ENCODE measurements around the gene TMEM205.
"Not testable (repeated sequence)": the region's sequence is repeated elsewhere in the genome, so short reads cannot be mapped to it uniquely, and the experiment has no call there.

The TMEM205 gene

DNA sequence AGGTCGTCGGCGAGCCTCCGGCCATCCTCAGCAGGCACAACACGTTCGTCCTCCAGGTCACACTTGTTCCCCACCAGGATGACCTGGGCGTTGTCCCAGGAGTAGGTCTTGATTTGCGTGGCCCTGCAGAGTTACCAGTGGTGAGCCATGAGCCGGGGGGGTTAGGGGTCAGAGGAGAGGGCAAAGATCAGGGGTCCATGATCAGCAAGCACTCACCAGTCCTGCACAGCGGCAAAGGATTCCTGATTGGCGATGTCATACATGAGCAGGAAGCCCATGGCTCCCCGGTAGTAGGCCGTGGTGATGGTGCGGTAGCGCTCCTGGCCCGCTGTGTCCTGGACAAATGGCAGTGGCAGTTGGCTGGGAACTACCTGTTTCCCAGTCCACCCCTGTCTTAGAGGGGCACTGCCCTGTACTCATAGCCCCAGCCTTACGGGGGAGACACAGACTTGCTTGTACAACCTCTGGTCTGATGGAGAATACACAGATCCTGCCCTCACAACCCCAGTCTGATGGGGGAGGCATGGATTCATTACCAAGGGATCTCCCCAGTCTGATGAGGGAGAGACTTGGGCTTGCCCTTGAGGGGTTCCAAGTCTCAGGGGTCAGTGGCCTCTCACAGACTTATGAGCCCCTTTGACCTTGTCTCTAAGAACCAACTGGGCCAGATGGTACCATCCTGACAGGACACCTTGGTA is 10.5 kb downstream of the TMEM205 start:
- no peak for DNase-seq (ENCODE audit: low spot score)
- TF ChIP-seq, protein P1, sequence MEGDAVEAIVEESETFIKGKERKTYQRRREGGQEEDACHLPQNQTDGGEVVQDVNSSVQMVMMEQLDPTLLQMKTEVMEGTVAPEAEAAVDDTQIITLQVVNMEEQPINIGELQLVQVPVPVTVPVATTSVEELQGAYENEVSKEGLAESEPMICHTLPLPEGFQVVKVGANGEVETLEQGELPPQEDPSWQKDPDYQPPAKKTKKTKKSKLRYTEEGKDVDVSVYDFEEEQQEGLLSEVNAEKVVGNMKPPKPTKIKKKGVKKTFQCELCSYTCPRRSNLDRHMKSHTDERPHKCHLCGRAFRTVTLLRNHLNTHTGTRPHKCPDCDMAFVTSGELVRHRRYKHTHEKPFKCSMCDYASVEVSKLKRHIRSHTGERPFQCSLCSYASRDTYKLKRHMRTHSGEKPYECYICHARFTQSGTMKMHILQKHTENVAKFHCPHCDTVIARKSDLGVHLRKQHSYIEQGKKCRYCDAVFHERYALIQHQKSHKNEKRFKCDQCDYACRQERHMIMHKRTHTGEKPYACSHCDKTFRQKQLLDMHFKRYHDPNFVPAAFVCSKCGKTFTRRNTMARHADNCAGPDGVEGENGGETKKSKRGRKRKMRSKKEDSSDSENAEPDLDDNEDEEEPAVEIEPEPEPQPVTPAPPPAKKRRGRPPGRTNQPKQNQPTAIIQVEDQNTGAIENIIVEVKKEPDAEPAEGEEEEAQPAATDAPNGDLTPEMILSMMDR (IDR thresholded peaks at IDR 0.05; ENCODE audit: extremely low read depth, missing control alignments) = no peak

DNA sequence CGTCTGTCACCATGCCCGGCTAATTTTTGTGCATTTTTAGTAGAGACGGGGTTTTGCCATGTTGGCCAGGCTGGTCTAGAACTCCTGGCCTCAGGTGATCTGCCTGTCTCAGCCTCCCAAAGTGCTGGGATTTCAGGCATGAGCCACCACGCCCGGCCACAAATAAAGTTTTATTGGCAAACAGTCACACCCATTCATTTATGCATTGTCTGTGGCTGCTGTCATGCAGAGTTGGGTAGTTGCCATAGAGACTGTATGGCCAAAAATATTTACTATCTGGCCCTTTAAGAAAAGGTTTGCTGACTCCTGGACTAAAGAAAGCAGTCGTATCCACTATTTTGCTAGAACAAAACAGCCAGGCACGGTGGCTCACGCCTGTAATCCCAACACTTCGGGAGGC is 12.2 kb downstream of the TMEM205 start:
- DNase-seq (ENCODE audit: low spot score) = not testable (repeated sequence)

DNA sequence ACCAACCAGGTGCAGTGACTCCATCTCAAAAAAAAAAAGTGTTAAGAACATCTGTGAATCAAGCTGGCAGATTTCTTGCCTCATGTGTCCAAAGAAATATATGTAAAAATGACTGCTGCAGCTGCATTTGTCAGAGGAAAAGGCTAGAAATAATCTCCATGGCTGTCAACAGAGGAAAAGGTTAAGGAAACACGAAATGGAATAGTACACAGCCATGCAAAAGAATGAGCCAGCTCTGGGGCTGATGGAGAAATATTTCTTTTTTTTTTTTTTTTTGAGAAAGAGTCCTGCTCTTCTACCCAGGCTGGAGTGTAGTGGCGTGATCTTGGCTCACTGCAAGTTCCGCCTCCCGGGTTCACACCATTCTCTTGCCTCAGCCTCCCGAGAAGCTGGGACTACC is 13.2 kb downstream of the TMEM205 start:
- TF ChIP-seq, protein P1 (IDR thresholded peaks at IDR 0.05; ENCODE audit: extremely low read depth, missing control alignments) = no peak

DNA sequence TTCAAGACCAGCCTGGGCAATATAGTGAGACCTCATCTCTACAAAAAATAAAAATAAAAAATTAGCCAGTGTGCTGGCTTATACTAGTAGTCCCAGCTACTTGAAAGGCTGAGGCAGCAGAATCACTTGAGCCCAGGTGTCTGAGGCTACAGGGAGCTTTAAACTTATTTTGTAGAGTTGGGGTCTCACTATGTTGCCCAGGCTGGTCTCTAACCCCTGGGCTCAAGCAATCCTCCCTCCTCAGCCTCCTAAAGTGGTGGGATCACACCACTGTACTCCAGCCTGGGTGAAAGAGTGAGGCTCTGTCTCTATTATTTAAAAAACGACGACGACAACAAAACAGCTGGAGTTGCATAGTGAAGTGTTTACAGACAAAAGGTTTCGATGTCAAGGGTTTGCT is 14.6 kb downstream of the TMEM205 start:
- DNase-seq (ENCODE audit: low spot score) = no peak
- TF ChIP-seq, protein P1 (IDR thresholded peaks at IDR 0.05; ENCODE audit: extremely low read depth, missing control alignments) = no peak

More for the DNA sequence above, 13.2 kb downstream of the TMEM205 start:
- DNase-seq (ENCODE audit: low spot score) = no peak

DNA sequence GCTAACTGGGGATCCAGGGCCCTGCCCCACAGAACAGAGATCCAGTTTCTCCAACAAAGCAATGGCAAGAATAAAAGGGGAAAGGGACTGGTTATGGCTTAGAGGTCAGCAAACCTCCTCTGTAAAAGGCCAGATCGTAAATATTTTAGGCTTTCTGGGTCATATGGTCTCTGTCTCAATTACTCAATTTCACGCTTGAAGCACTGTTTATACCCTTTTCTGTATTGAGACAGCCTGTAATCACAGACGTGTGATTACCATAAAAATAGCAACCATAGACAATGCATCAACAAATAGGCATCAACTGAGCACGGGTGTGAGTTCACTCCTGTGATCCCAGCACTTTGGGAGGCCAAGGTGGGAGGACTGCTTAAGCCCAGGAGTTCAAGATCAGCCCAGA is 15.9 kb downstream of the TMEM205 start:
- DNase-seq (ENCODE audit: low spot score) = no peak
- TF ChIP-seq, protein P1 (IDR thresholded peaks at IDR 0.05; ENCODE audit: extremely low read depth, missing control alignments) = no peak

DNA sequence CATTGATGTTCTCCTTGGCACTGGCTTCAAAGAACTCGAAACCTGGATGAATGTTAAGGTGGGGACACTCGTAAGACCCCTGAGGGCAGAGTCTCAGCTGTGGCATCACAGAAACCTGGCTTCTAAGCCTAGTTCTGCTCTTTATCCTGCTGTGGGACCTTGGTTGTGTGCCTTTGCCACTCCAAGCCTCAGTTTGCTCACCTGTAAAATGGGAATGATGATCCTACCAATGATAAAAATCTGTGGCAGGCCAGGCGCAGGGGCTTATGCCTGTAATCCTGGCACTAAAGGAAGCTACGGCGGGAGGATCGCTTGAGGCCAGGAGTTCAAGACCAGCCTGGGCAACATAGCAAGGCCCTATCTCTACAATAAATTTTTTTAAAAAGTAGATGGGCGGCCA is 20.5 kb downstream of the TMEM205 start:
- DNase-seq (ENCODE audit: low spot score) = no peak
- TF ChIP-seq, protein P1 (IDR thresholded peaks at IDR 0.05; ENCODE audit: extremely low read depth, missing control alignments) = no peak

DNA sequence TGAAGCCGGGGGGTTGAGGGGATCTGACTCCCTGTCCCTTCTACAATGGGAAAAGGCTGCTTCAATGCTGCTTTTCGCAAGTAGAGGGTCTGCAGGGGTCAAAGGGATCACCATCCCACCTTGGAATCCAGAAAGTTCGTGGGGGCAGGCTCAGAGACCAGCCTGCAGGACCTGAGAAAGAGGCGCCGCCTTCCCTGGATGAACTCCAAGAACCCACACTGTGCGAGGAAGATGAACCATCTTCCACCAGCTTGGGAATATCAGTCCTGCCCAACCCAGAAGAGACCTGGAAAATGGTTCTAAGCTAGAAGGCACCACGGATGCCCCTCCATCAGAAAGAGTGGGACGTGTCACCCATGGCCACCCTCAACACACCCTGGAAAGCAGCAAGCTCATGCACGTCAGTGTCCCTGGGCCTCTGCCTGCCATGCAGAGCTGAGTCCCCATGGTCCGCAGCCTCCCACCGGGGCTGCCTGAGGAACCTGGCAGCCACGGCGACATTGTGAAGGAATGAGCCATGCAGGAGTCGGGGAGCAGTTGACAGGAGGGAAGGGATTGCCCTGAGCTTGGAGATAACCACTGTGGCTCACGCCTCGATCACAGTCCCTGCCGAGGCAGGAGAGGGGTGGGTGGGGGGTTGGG is 21.2 kb downstream of the TMEM205 start:
- DNase-seq (ENCODE audit: low spot score) = no peak
- TF ChIP-seq, protein P1 (IDR thresholded peaks at IDR 0.05; ENCODE audit: extremely low read depth, missing control alignments) = no peak

All from GM20000 (cell line).